Measurements from ENCODE around the gene LPAR3.

Gene LPAR3

GRCh38 chr1:84846387-84846786, 46.6 kb downstream of the LPAR3 start:
- TF ChIP-seq CTCF (conservative IDR thresholded peaks at IDR 0.05): no peak
- no peak overlapping the region for H3K27ac ChIP-seq

GRCh38 chr1:84845357-84845756, 47.6 kb downstream of the LPAR3 start:
- TF ChIP-seq CTCF (conservative IDR thresholded peaks at IDR 0.05): no peak
- no peak overlapping the region for H3K27ac ChIP-seq

GRCh38 chr1:84844094-84844493, 48.9 kb downstream of the LPAR3 start:
- H3K27ac ChIP-seq: no peak overlapping the region
- no peak for TF ChIP-seq CTCF (conservative IDR thresholded peaks at IDR 0.05)

GRCh38 chr1:84842748-84843231, 50.2 kb downstream of the LPAR3 start:
- H3K27ac ChIP-seq: no peak overlapping the region
- no peak for TF ChIP-seq CTCF (conservative IDR thresholded peaks at IDR 0.05)

GRCh38 chr1:84841971-84842370, 51.0 kb downstream of the LPAR3 start:
- no peak overlapping the region for H3K27ac ChIP-seq
- TF ChIP-seq CTCF (conservative IDR thresholded peaks at IDR 0.05): no peak

GRCh38 chr1:84840346-84840745, 52.7 kb downstream of the LPAR3 start:
- no peak overlapping the region for H3K27ac ChIP-seq
- no peak for TF ChIP-seq CTCF (conservative IDR thresholded peaks at IDR 0.05)

- H3K27ac ChIP-seq: no peak overlapping the region
- no peak for TF ChIP-seq CTCF (conservative IDR thresholded peaks at IDR 0.05)
Observed at GRCh38 chr1:84839544-84839943, 53.5 kb downstream of the LPAR3 start.

- H3K27ac ChIP-seq: no peak overlapping the region
- no peak for TF ChIP-seq CTCF (conservative IDR thresholded peaks at IDR 0.05)
Observed at GRCh38 chr1:84836145-84836544, 56.9 kb downstream of the LPAR3 start.
